H1 (cell line): Measurements from ENCODE around the gene MEF2A. TPM values are rescaled to one million over a fixed set of nuclear protein-coding genes. Genes with fewer than 3 reads are reported as not detected.

Experiments
- CTCF ChIA-PET: fragments of 300-600 bp; sonication (Branson Sonifier 250); formaldehyde crosslinking; loops from one replicate; lab custom pipeline; 2021; ENCODE audit not compliant: partially characterized antibody; lab: Charles Lee
- POLR2A ChIA-PET: fragments of 300-600 bp; sonication (Branson Sonifier 250); formaldehyde crosslinking; loops from one replicate; lab custom pipeline; 2021; ENCODE audit warnings: inconsistent platforms; ENCODE audit not compliant: partially characterized antibody; lab: Charles Lee
- DNase-seq, 2 experiments: peaks; one replicate each; pipeline versions ENCODE4 v3.0.0 to v3.0.0-alpha.2; 2010 to 2022; ENCODE audit warnings: low spot score in 2 of 2, low read depth in 1 of 2, mixed read lengths in 1 of 2
- FAIRE-seq: peaks from 2 replicates; lab custom pipeline; 2011; peaks lifted over from hg19 to GRCh38; lab: Jason Lieb, UNC
- H2AFZ ChIP-seq: 2 replicates; pipeline ENCODE4 v1.8.1; 2012; ENCODE audit warnings: low read length, inconsistent platforms
- H2AK5ac ChIP-seq: 2 replicates; pipeline ENCODE4 v1.6.1; 2013; ENCODE audit warnings: low read depth, low read length
- H2BK120ac ChIP-seq: replicated peaks from 2 replicates; pipeline ENCODE3; 2013; ENCODE audit warnings: low read depth, low read length, inconsistent platforms
- H2BK12ac ChIP-seq: 2 replicates; pipeline ENCODE4 v1.6.1; 2013; ENCODE audit warnings: low read depth, low read length
- H2BK15ac ChIP-seq: 2 replicates; pipeline ENCODE4 v1.6.1; 2013; ENCODE audit warnings: low read length
- H2BK20ac ChIP-seq: 2 replicates; pipeline ENCODE4 v1.6.1; 2013; ENCODE audit warnings: low read length
- H2BK5ac ChIP-seq: 2 replicates; pipeline ENCODE4 v1.6.1; 2013; ENCODE audit warnings: low read depth, low read length
- H3K14ac ChIP-seq: 2 replicates; pipeline ENCODE4 v1.6.1; 2013; ENCODE audit warnings: inconsistent platforms; ENCODE audit not compliant: insufficient read length
- H3K18ac ChIP-seq: 2 replicates; pipeline ENCODE4 v1.6.1; 2013; ENCODE audit warnings: low read length; ENCODE audit errors: extremely low read depth
- H3K23ac ChIP-seq: 2 replicates; pipeline ENCODE4 v1.6.1; 2013; ENCODE audit warnings: inconsistent platforms; ENCODE audit not compliant: insufficient read length
- H3K23me2 ChIP-seq: 2 replicates; pipeline ENCODE4 v1.6.1; 2013; ENCODE audit warnings: low read depth, low read length
- H3K27ac ChIP-seq: 2 replicates; pipeline ENCODE4 v1.6.1; 2011; ENCODE audit warnings: low read depth, low read length, inconsistent platforms
- H3K27me3 ChIP-seq, 4 experiments: replicated peaks in 1 of 4; 1 replicate in 1 of 4; 2 replicates in 3 of 4; pipeline versions ENCODE4 v1.6.1 to v1.8.1; 2011 to 2013; ENCODE audit warnings: low read length in 3 of 4, mild to moderate bottlenecking in 3 of 4, inconsistent platforms in 2 of 4, mixed read lengths in 2 of 4, moderate library complexity in 1 of 4; ENCODE audit not compliant: control insufficient read depth in 3 of 4, insufficient read depth in 3 of 4; ENCODE audit errors: extremely low read depth in 1 of 4
- H3K36me3 ChIP-seq, 4 experiments: 2 replicates each; pipeline versions ENCODE4 v1.6.1 to v1.8.1; 2011 to 2013; ENCODE audit warnings: mild to moderate bottlenecking in 4 of 4, low read length in 3 of 4, moderate library complexity in 2 of 4, control low read depth in 1 of 4, inconsistent platforms in 1 of 4; ENCODE audit not compliant: insufficient read depth in 4 of 4, control insufficient read depth in 2 of 4
- H3K4ac ChIP-seq: replicated peaks from 2 replicates; pipeline ENCODE3; 2013; ENCODE audit warnings: low read length, low read depth, mixed read lengths, inconsistent platforms; ENCODE audit not compliant: insufficient read length
- H3K4me1 ChIP-seq, 4 experiments: replicated peaks in 1 of 4; 1 replicate in 1 of 4; 2 replicates in 3 of 4; pipeline versions ENCODE4 v1.6.1 to v1.8.1; 2011 to 2013; ENCODE audit warnings: low read length in 3 of 4, inconsistent platforms in 2 of 4, mixed read lengths in 1 of 4; ENCODE audit not compliant: insufficient read depth in 4 of 4, control insufficient read depth in 3 of 4
- H3K4me2 ChIP-seq, 2 experiments: 2 replicates each; pipeline versions ENCODE4 v1.6.1 to v1.8.1; 2011 to 2013; ENCODE audit warnings: low read depth in 2 of 2, low read length in 2 of 2, control low read depth in 1 of 2, inconsistent platforms in 1 of 2, mild to moderate bottlenecking in 1 of 2; ENCODE audit not compliant: insufficient read depth in 1 of 2
- H3K4me3 ChIP-seq, 4 experiments: fragments of 200-600, 300-600 bp in 1 of 4; sonication (generic), shearing (Covaris generic), sonication (Bioruptor Twin) in 1 of 4; 2 replicates each; pipeline versions ENCODE4 v1.5.1 to v1.8.1; 2011 to 2016; ENCODE audit warnings: low read length in 4 of 4, low read depth in 3 of 4, control low read depth in 2 of 4, inconsistent platforms in 2 of 4, mild to moderate bottlenecking in 2 of 4, mixed read lengths in 1 of 4, moderate library complexity in 1 of 4; ENCODE audit not compliant: insufficient read depth in 2 of 4; ENCODE audit errors: extremely low read depth in 1 of 4
- H3K56ac ChIP-seq: replicated peaks from 2 replicates; pipeline ENCODE3; 2013; ENCODE audit warnings: low read depth, mild to moderate bottlenecking, mixed read lengths, low read length, inconsistent platforms; ENCODE audit not compliant: insufficient read length
- H3K79me1 ChIP-seq: 2 replicates; pipeline ENCODE4 v1.6.1; 2013; ENCODE audit warnings: low read depth, low read length, control low read depth
- H3K79me2 ChIP-seq, 2 experiments: 2 replicates each; pipeline versions ENCODE4 v1.6.1 to v1.8.1; 2012 to 2013; ENCODE audit warnings: low read length in 2 of 2, mild to moderate bottlenecking in 2 of 2, inconsistent platforms in 1 of 2; ENCODE audit not compliant: insufficient read depth in 2 of 2, control insufficient read depth in 1 of 2
- H3K9ac ChIP-seq, 4 experiments: replicated peaks in 1 of 4; 1 replicate in 1 of 4; 2 replicates in 3 of 4; pipeline versions ENCODE4 v1.6.1 to v1.8.1; 2011 to 2013; ENCODE audit warnings: low read depth in 3 of 4, low read length in 3 of 4, control low read depth in 2 of 4, mild to moderate bottlenecking in 2 of 4, moderate library complexity in 2 of 4, inconsistent platforms in 1 of 4; ENCODE audit errors: extremely low read depth in 1 of 4
- H3K9me3 ChIP-seq, 2 experiments: 2 replicates each; pipeline versions ENCODE4 v1.6.1 to v1.8.1; 2012 to 2013; ENCODE audit warnings: mild to moderate bottlenecking in 2 of 2, moderate library complexity in 2 of 2, control low read depth in 1 of 2, inconsistent platforms in 1 of 2, low read depth in 1 of 2, low read length in 1 of 2, mixed read lengths in 1 of 2; ENCODE audit not compliant: insufficient read depth in 2 of 2
- H4K20me1 ChIP-seq, 2 experiments: replicated peaks in 1 of 2; 2 replicates each; pipeline versions ENCODE3 to v1.8.1; 2011 to 2013; ENCODE audit warnings: inconsistent platforms in 2 of 2, low read length in 2 of 2, mild to moderate bottlenecking in 1 of 2; ENCODE audit not compliant: insufficient read depth in 2 of 2, control insufficient read depth in 1 of 2
- H4K5ac ChIP-seq: 2 replicates; pipeline ENCODE4 v1.6.1; 2013; ENCODE audit warnings: low read length, low read depth, mixed read lengths, inconsistent platforms; ENCODE audit not compliant: insufficient read length
- H4K8ac ChIP-seq: 2 replicates; pipeline ENCODE4 v1.8.0; 2013; ENCODE audit warnings: mild to moderate bottlenecking, moderate library complexity, low read length, inconsistent platforms; ENCODE audit not compliant: insufficient read depth; ENCODE audit errors: extremely low read depth
- H4K91ac ChIP-seq: replicated peaks from 2 replicates; pipeline ENCODE3; 2013; ENCODE audit warnings: low read length, mixed read lengths, inconsistent platforms; ENCODE audit not compliant: insufficient read length
- ASH2L ChIP-seq: fragments of 200-600, 300-600 bp; sonication (generic); IDR thresholded peaks from one replicate; pipeline ENCODE4 v1.7.1; 2017; ENCODE audit warnings: low read length
- ATF3 ChIP-seq: IDR thresholded peaks from 2 replicates; pipeline ENCODE4 v1.6.1; 2011; ENCODE audit warnings: low read depth, mild to moderate bottlenecking, low read length; ENCODE audit not compliant: insufficient read depth
- BRCA1 ChIP-seq: IDR thresholded peaks from 2 replicates; pipeline ENCODE4 v1.6.1; 2012; ENCODE audit warnings: low read depth, low read length, improper control_type of control experiment
- EP300 ChIP-seq, 2 experiments: IDR thresholded peaks; 1 replicate in 1 of 2; 2 replicates in 1 of 2; pipeline ENCODE4 v1.6.1; 2011 to 2012; ENCODE audit warnings: low read depth in 2 of 2, low read length in 2 of 2, mild to moderate bottlenecking in 2 of 2, borderline replicate concordance in 1 of 2, inconsistent platforms in 1 of 2, moderate library complexity in 1 of 2
- JUN ChIP-seq: IDR thresholded peaks from 2 replicates; pipeline ENCODE4 v1.6.1; 2011; ENCODE audit warnings: low read depth, mild to moderate bottlenecking, improper control_type of control experiment, low read length
- POLR2AphosphoS5 ChIP-seq: IDR thresholded peaks from 2 replicates; pipeline ENCODE4 v1.6.1; 2011; ENCODE audit warnings: low read depth, low read length
- POU5F1 ChIP-seq: IDR thresholded peaks from 2 replicates; pipeline ENCODE4 v1.6.1; 2011; ENCODE audit warnings: low read depth, mild to moderate bottlenecking, low read length, moderate library complexity
- SAP30 ChIP-seq: fragments of 300-600 bp; sonication (generic); IDR thresholded peaks from 2 replicates; pipeline ENCODE4 v1.7.1; 2012; ENCODE audit warnings: low read length, moderate library complexity, mild to moderate bottlenecking, inconsistent platforms; ENCODE audit not compliant: insufficient read depth, insufficient replicate concordance
- SIRT6 ChIP-seq: IDR thresholded peaks from one replicate; pipeline ENCODE4 v1.7.1; 2012; ENCODE audit warnings: low read length, inconsistent platforms
- SP2 ChIP-seq: IDR thresholded peaks from 2 replicates; pipeline ENCODE4 v1.6.1; 2012; ENCODE audit warnings: mild to moderate bottlenecking, low read length, inconsistent platforms
- TAF7 ChIP-seq: optimal IDR thresholded peaks from 2 replicates; pipeline ENCODE3; 2011; ENCODE audit warnings: low read depth, mild to moderate bottlenecking, inconsistent platforms, low read length, moderate library complexity, borderline replicate concordance
- TBP ChIP-seq: IDR thresholded peaks from 2 replicates; pipeline ENCODE4 v1.6.1; 2011; ENCODE audit warnings: low read depth, low read length, improper control_type of control experiment
- YY1 ChIP-seq: IDR thresholded peaks from 2 replicates; pipeline ENCODE4 v1.6.1; 2011; ENCODE audit warnings: low read depth, mild to moderate bottlenecking, low read length
- WGBS, 2 experiments: shearing (Covaris generic) in 1 of 2; methylation state at CpG; one replicate each; pipeline versions ENCODE4 v1.1.6 to v1.1.7; 2013 to 2015; ENCODE audit warnings: low lambda C conversion rate in 2 of 2, mixed read lengths in 2 of 2, inconsistent platforms in 1 of 2, low coverage in 1 of 2, missing lambda C conversion rate in 1 of 2; ENCODE audit not compliant: insufficient replicate concordance in 2 of 2, insufficient coverage in 1 of 2, insufficient read length in 1 of 2; ENCODE audit errors: extremely low coverage in 1 of 2, missing lambda C conversion rate in 1 of 2; 5-methylcytosine and 5-hydroxymethylcytosine counted together
- polyA plus RNA-seq, 7 experiments: library from polyadenylated mRNA; depleted of rRNA in 3 of 7; stranded (reverse) in 5 of 7; unstranded in 2 of 7; fragments of >200 nt in 5 of 7; fragments of 200-250 nt in 2 of 7; gene quantifications; 1 replicate in 5 of 7; 2 replicates in 1 of 7; 4 replicates in 1 of 7; pipeline versions ENCODE4 v1.2.1 to v1.2.3, GENCODE V29; 2011 to 2013; ENCODE audit warnings: missing spikeins in 2 of 7, mixed read lengths in 2 of 7
- total RNA-seq: library from RNA; stranded (reverse); fragmentation: NEBNext Ultra II Directional; extraction: Animal tissue kit (Norgen Biotek cat#: 25700); gene quantifications from 2 replicates; pipeline ENCODE4 v1.2.1, GENCODE V29; 2021

MEF2A gene
- total and polyA plus RNA-seq, 2 of the 8 experiments (the other 6 are each of a cell fraction or from before 2014, with no cell fraction given) = 15.6 to 22.5 TPM

DNA sequence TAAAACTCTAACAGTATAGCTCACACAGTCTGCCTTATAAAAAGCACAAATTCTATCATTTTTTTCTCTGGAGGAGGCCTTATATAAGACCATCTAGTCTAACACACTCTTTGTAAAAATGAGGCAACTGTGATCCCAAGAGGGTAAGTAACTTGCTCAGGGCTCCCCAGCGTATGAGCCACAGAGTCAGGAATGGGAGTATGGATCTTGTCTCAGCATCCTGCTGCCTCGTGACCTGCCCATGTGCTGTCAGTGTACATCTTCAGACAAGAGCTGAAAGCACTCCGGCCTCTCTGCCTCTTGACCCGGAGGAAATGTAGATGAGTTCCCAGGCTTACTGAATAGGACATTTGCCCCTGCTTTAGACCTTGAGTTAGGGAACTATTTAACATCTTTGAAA lies 28.4 kb upstream of the MEF2A start:
- no peaks in the 10 kb centered on the region for H3K36me3 ChIP-seq
- WGBS, 2 experiments = 82% methylated on average over 4 of the region's 4 CpGs; no CpG with 5 or more reads in 1 of the 2 experiments
- no peak overlapping the region for H2BK12ac ChIP-seq
- no peak overlapping the region for H2BK120ac ChIP-seq
- DNase-seq = no peak
- no peaks in the 10 kb centered on the region for H3K79me2 ChIP-seq
- H3K4me1 ChIP-seq = no peaks in the 10 kb centered on the region
- H3K4me2 ChIP-seq = no peak overlapping the region
- no peak overlapping the region for H3K27ac ChIP-seq
- H3K14ac ChIP-seq = no peak overlapping the region
- H3K79me1 ChIP-seq = no peaks in the 10 kb centered on the region
- H4K8ac ChIP-seq = no peak overlapping the region
- H3K56ac ChIP-seq = no peak overlapping the region
- CTCF ChIA-PET = no interaction called here
- H4K91ac ChIP-seq = no peak overlapping the region
- H3K27me3 ChIP-seq = no peaks in the 10 kb centered on the region; a peak in 1 of 7 replicates
- no peaks in the 10 kb centered on the region for H3K9me3 ChIP-seq
- H3K23ac ChIP-seq = no peak overlapping the region
- POLR2A ChIA-PET = no interaction called here
- H3K4ac ChIP-seq = no peak overlapping the region
- H2AK5ac ChIP-seq = no peak overlapping the region
- no peak overlapping the region for H2BK5ac ChIP-seq
- no peak overlapping the region for H3K18ac ChIP-seq
- no peak overlapping the region for H2BK15ac ChIP-seq
- no peak overlapping the region for H2BK20ac ChIP-seq
- H3K23me2 ChIP-seq = no peaks in the 10 kb centered on the region; the same call in 1 of the 2 replicates
- FAIRE-seq = no peak
- H4K5ac ChIP-seq = no peak overlapping the region
- H3K4me3 ChIP-seq = no peak overlapping the region
- no peak overlapping the region for H3K9ac ChIP-seq
- no peak overlapping the region for H2AFZ ChIP-seq
- H4K20me1 ChIP-seq = peaks cover 0 to 2% of the 10 kb centered on the region in 2 experiments
- TF ChIP-seq TAF7 = no peak
- no peak for TF ChIP-seq BRCA1
- no peak for TF ChIP-seq ASH2L
- no peak for TF ChIP-seq POU5F1
- no peak for TF ChIP-seq SIRT6
- no peak for TF ChIP-seq TBP
- TF ChIP-seq JUN = no peak
- TF ChIP-seq EP300 (IDR thresholded peaks at IDR 0.05; ENCODE audit: borderline replicate concordance in 1 of 2, low read depth in 2 of 2, low read length in 2 of 2) = no peak
- no peak for TF ChIP-seq POLR2AphosphoS5
- no peak for TF ChIP-seq SP2
- TF ChIP-seq SAP30 = no peak
- no peak for TF ChIP-seq ATF3
- TF ChIP-seq YY1 = no peak
